Mammary epithelial cell (primary cell): Measurements from ENCODE around the gene FNBP1.

Source experiments
- CTCF ChIP-seq, 2 donors: IDR thresholded peaks in 1 of 2; conservative IDR thresholded peaks in 1 of 2; 2 replicates each; pipeline ENCODE4 v1.5.1; 2011 to 2012; ENCODE audit warnings: inconsistent platforms in 2 of 2, low read length in 2 of 2, mild to moderate bottlenecking in 2 of 2, control low read depth in 1 of 2, low read depth in 1 of 2; ENCODE audit not compliant: insufficient read depth in 1 of 2; ENCODE audit errors: extremely low read depth in 1 of 2
- EZH2 ChIP-seq: IDR thresholded peaks from 2 replicates; pipeline ENCODE4 v1.6.1; 2012; ENCODE audit warnings: low read length, inconsistent platforms, borderline replicate concordance

- TF ChIP-seq CTCF (conservative IDR thresholded peaks at IDR 0.05 in 1 of 2, IDR thresholded peaks at IDR 0.05 in 1 of 2; ENCODE audit: extremely low read depth in 1 of 2, insufficient read depth in 1 of 2, low read depth in 1 of 2, low read length in 2 of 2): no peak
- TF ChIP-seq EZH2: no peak
Observed at GRCh38 chr9:129934780-129935179, 108.2 kb downstream of the FNBP1 start.
